Stomach (tissue), 9 donors: ENCODE data around the gene MICALL2. TPM values are rescaled to one million over a fixed set of nuclear protein-coding genes. Genes with fewer than 3 reads are reported as not detected.

ENCODE experiments used
- DNase-seq, 2 donors: peaks; one replicate each; pipeline versions ENCODE4 v3.0.0 to v3.0.0-alpha.2; 2013 to 2019
- H3K27ac ChIP-seq, 5 donors: fragments of 200-600 bp in 4 of 5; sonication (generic) in 4 of 5; one replicate each; pipeline ENCODE4 v1.5.1; 2013 to 2019; ENCODE audit warnings: mild to moderate bottlenecking in 1 of 5, moderate library complexity in 1 of 5
- H3K27me3 ChIP-seq, 3 donors: fragments of 200-600 bp; sonication (generic); one replicate each; pipeline ENCODE4 v1.5.1; 2017 to 2019; ENCODE audit warnings: mixed run types in 1 of 3
- H3K36me3 ChIP-seq, 4 donors: fragments of 200-600 bp; sonication (generic); 1 replicate in 3 of 4; 2 replicates in 1 of 4; pipeline ENCODE4 v1.5.1; 2016 to 2019
- H3K4me1 ChIP-seq, 4 donors: fragments of 200-600 bp; sonication (generic); one replicate each; pipeline ENCODE4 v1.5.1; 2016 to 2019
- H3K4me3 ChIP-seq, 4 donors: fragments of 200-600 bp; sonication (generic) in 3 of 4; one replicate each; pipeline ENCODE4 v1.5.1; 2016 to 2019; ENCODE audit warnings: mild to moderate bottlenecking in 1 of 4
- H3K9me3 ChIP-seq, 4 donors: fragments of 200-600 bp; sonication (generic); one replicate each; pipeline ENCODE4 v1.5.1; 2016 to 2019
- CTCF ChIP-seq, 7 experiments: fragments of 450-650 bp in 4 of 7; fragments of 200-600 bp in 3 of 7; sonication (generic) in 3 of 7; IDR thresholded peaks; one replicate each; pipeline ENCODE4 v1.5.1; 2016 to 2019; ENCODE audit warnings: antibody characterized with exemption in 7 of 7, control low read depth in 2 of 7, mild to moderate bottlenecking in 1 of 7
- EP300 ChIP-seq: sonication (generic); formaldehyde crosslinking; IDR thresholded peaks from one replicate; pipeline ENCODE4 v1.6.1; 2017; ENCODE audit warnings: antibody characterized with exemption
- POLR2A ChIP-seq, 4 donors: fragments of 450-650 bp; IDR thresholded peaks; one replicate each; pipeline ENCODE4 v1.6.1; 2016; ENCODE audit warnings: antibody characterized with exemption in 4 of 4, control low read depth in 2 of 4, mild to moderate bottlenecking in 1 of 4, moderate library complexity in 1 of 4
- POLR2AphosphoS5 ChIP-seq, 3 donors: sonication (generic); formaldehyde crosslinking; IDR thresholded peaks; one replicate each; pipeline ENCODE4 v1.6.1; 2016; ENCODE audit warnings: antibody characterized with exemption in 3 of 3
- WGBS, 5 donors: extraction: QIAGEN DNeasy Blood & Tissue Kit in 3 of 5; methylation state at CpG; one replicate each; pipeline versions ENCODE4 v1.1.5 to v1.1.7; 2013 to 2018; 5-methylcytosine and 5-hydroxymethylcytosine counted together
- intact Hi-C: fragments of 100-400 bp; cut with DNase I; formaldehyde crosslinking; loops from one replicate; pipeline ENCODE4 v1.15.1; 2023; ENCODE audit warnings: low total_unique reads
- polyA plus RNA-seq, 3 donors: library from polyadenylated mRNA; stranded (reverse); fragments of 200-250 nt; gene quantifications; one replicate each; pipeline ENCODE4 v1.2.3, GENCODE V29; 2013
- total RNA-seq, 5 donors: library from RNA; depleted of rRNA; stranded (reverse); fragments of >200 nt; gene quantifications; one replicate each; pipeline versions ENCODE4 v1.1.0 to v1.2.3, GENCODE V29; 2014 to 2016
- donor health status: healthy with polysubstance abuse.
- donor health status: Bipolar disorder and iron deficiency.
- donor health status: healthy.

The MICALL2 gene
- total and polyA plus RNA-seq, 8 donors: 30.7 to 263 (median 102) TPM

DNA sequence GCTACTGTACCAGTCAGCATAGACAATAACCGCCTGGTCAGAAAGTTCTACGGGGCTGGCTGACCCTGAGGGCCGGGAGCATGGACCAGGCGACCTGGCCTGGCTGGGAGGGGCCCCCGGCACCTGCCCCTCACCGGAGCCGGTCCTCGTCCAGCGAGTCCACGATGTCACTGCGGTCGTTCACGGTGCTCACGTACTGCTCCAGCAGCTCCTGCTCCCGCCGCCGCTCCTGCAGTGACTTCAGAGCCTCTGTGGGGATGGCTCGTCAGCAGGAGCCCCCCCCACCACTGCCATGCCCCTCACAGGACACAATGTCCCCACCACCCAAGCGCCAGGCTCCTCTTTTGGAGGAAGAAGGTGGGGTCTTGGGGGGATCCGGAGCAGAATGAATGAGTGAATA, 22.7 kb downstream of the MICALL2 start:
- no peaks in the 10 kb centered on the region for H3K9me3 ChIP-seq
- H3K36me3 ChIP-seq: peaks cover 23 to 80% (median 74%) of the 10 kb centered on the region in 4 donors
- H3K4me1 ChIP-seq: peaks cover 0 to 16% (median 14%) of the 10 kb centered on the region in 4 donors
- intact Hi-C loops: no loop called here
- H3K27ac ChIP-seq: no peak overlapping the region
- peaks cover 0 to 16% (median 5%) of the 10 kb centered on the region in 3 donors for H3K27me3 ChIP-seq
- no peak overlapping the region for H3K4me3 ChIP-seq
- 90 to 93% (median 93%) methylated on average over 20 of the region's 20 CpGs for WGBS, 5 donors
- no peak for DNase-seq
- TF ChIP-seq POLR2A (IDR thresholded peaks at IDR 0.05) (no peak), EP300 (no peak)

DNA sequence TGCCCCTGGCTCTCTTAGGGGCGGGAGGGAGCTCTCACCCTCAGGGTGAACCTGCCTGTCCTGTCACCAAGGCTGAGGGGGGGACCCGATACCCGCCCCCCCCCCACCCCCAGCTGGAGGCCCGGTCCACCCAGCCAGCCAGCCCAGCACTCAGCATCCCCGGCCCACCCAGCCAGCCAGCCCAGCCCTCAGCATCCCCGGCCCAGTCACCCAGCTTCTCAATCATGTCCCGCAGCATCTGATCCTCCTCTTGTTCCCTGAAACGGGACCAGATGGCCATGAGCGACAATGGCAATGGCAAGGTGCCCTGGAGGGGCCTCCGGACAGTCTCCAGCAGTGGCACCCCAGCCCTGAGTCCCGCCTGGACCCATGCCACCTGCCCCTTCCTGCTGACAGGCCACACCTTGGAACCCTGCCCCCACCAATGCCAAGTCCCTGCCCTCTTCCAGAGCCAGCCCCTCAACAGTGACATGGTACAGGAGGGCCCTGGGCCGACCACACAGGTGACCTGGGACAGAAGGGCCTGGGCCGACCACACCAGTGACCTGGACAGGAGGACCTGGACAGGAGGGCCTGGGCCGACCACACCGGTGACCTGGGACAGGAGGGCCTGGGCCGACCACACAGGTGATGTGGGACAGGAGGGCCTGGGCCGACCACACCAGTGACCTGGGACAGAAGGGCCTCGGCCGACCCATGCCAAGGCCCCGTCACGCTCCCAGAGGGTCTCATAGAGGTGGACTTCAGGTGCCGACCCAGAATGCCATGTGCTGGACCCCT, 24.2 kb downstream of the MICALL2 start:
- Histone ChIP-seq H3K4me1 (peaks cover 0 to 17% (median 14%) of the 10 kb centered on the region in 4 donors), H3K27me3 (peaks cover 0 to 31% (median 16%) of the 10 kb centered on the region in 3 donors), H3K36me3 (peaks cover 23 to 65% (median 59%) of the 10 kb centered on the region in 4 donors), H3K27ac (no peak overlapping the region), H3K4me3 (no peak overlapping the region), H3K9me3 (no peaks in the 10 kb centered on the region)
- intact Hi-C loops: no loop called here
- 82 to 97% (median 90%) methylated on average over 12 to 22 of the region's 22 CpGs for WGBS, 5 donors
- TF ChIP-seq CTCF (IDR thresholded peaks at IDR 0.05): no peak
- TF ChIP-seq POLR2AphosphoS5 (IDR thresholded peaks at IDR 0.05): no peak
- no peak for TF ChIP-seq POLR2A (IDR thresholded peaks at IDR 0.05)
- TF ChIP-seq EP300: no peak
- DNase-seq: no peak

- peaks cover 0 to 17% (median 14%) of the 10 kb centered on the region in 4 donors for H3K4me1 ChIP-seq
- WGBS, 5 donors: 90 to 97% (median 92%) methylated on average over 5 to 35 of the region's 35 CpGs
- H3K27me3 ChIP-seq: peaks cover 0 to 39% (median 24%) of the 10 kb centered on the region in 3 donors
- intact Hi-C loops: no loop called here
- DNase-seq: no peak
- no peak overlapping the region for H3K27ac ChIP-seq
- no peaks in the 10 kb centered on the region for H3K9me3 ChIP-seq
- TF ChIP-seq EP300 (no peak), POLR2AphosphoS5 (IDR thresholded peaks at IDR 0.05) (no peak), POLR2A (IDR thresholded peaks at IDR 0.05) (no peak), CTCF (IDR thresholded peaks at IDR 0.05) (no peak)
- peaks cover 23 to 56% (median 50%) of the 10 kb centered on the region in 4 donors for H3K36me3 ChIP-seq
- no peak overlapping the region for H3K4me3 ChIP-seq
These were observed 25.0 kb downstream of the MICALL2 start for GRCh38 chr7:1434165-1434718.

- DNase-seq: no peak
- peaks cover 0 to 17% (median 14%) of the 10 kb centered on the region in 4 donors for H3K4me1 ChIP-seq
- peaks cover 0 to 46% (median 26%) of the 10 kb centered on the region in 3 donors for H3K27me3 ChIP-seq
- 65 to 74% (median 67%) methylated on average over 17 to 25 of the region's 25 CpGs for WGBS, 5 donors
- intact Hi-C loops: no loop called here
- H3K27ac ChIP-seq: no peak overlapping the region
- TF ChIP-seq CTCF (IDR thresholded peaks at IDR 0.05) (no peak), EP300 (no peak), POLR2AphosphoS5 (IDR thresholded peaks at IDR 0.05) (no peak), POLR2A (IDR thresholded peaks at IDR 0.05) (no peak)
- peaks cover 16 to 47% (median 41%) of the 10 kb centered on the region in 4 donors for H3K36me3 ChIP-seq
- no peaks in the 10 kb centered on the region for H3K9me3 ChIP-seq
- H3K4me3 ChIP-seq: no peak overlapping the region
These were observed 25.9 kb downstream of the MICALL2 start for GRCh38 chr7:1433128-1433920.
